Measurements from ENCODE around the gene APOL1. TPM values are rescaled to one million over a fixed set of nuclear protein-coding genes. Genes with fewer than 3 reads are reported as not detected.

Gene APOL1
- total and polyA plus RNA-seq, 9 of the 15 experiments (the other 6 are each of a cell fraction or from before 2014, with no cell fraction given): 2.5 to 9.7 (median 5.6) TPM

GRCh38 chr22:36305813-36306212 lies 52.9 kb downstream of the APOL1 start (continued):
- TF ChIP-seq HMGN3 (IDR thresholded peaks at IDR 0.05; ENCODE audit: borderline replicate concordance, extremely low read depth, insufficient read length, low read depth, low read length) (no peak), ZBED1 (IDR thresholded peaks at IDR 0.05) (no peak), ZBTB34 (CRISPR knock-in tag; IDR thresholded peaks at IDR 0.05) (no peak), PTBP1 (IDR thresholded peaks at IDR 0.05; ENCODE audit: low read depth, low read length) (no peak), NCOA6 (IDR thresholded peaks at IDR 0.05) (no peak), ATF3 (IDR thresholded peaks at IDR 0.05) (no peak), ATF3 (CRISPR knock-in tag; conservative IDR thresholded peaks at IDR 0.05) (no peak), ZNF518B (CRISPR knock-in tag; IDR thresholded peaks at IDR 0.05) (no peak)

All from K562 (cell line).